Spinal cord (tissue), 10 donors: ENCODE measurements around the gene MYO7A. TPM values are rescaled to one million over a fixed set of nuclear protein-coding genes. Genes with fewer than 3 reads are reported as not detected.

Source experiments
- DNase-seq, 6 donors: peaks; one replicate each; pipeline versions ENCODE4 v3.0.0 to v3.0.0-alpha.2; 2013 to 2015; ENCODE audit warnings: low spot score in 6 of 6, low read depth in 4 of 6
- H3K27ac ChIP-seq: one replicate; pipeline ENCODE4 v1.5.1; 2013; ENCODE audit warnings: low read depth, low read length, control low read depth
- H3K27me3 ChIP-seq: one replicate; pipeline ENCODE4 v1.6.1; 2013; ENCODE audit warnings: low read length; ENCODE audit not compliant: control insufficient read depth, insufficient read depth
- H3K36me3 ChIP-seq: one replicate; pipeline ENCODE4 v1.6.1; 2013; ENCODE audit warnings: low read length; ENCODE audit not compliant: control insufficient read depth, insufficient read depth
- H3K4me1 ChIP-seq: one replicate; pipeline ENCODE4 v1.6.1; 2013; ENCODE audit warnings: low read length; ENCODE audit not compliant: control insufficient read depth, insufficient read depth
- H3K4me3 ChIP-seq: one replicate; pipeline ENCODE4 v1.5.1; 2013; ENCODE audit warnings: low read depth, low read length, control low read depth
- H3K9me3 ChIP-seq: one replicate; pipeline ENCODE4 v1.6.1; 2013; ENCODE audit warnings: low read length; ENCODE audit not compliant: control insufficient read depth, insufficient read depth
- WGBS: methylation state at CpG from one replicate; pipeline ENCODE4 v1.1.5; 2013; ENCODE audit warnings: missing lambda C conversion rate; ENCODE audit not compliant: insufficient coverage; 5-methylcytosine and 5-hydroxymethylcytosine counted together
- polyA plus RNA-seq, 2 donors: library from polyadenylated mRNA; unstranded; fragments of 120-200 nt; gene quantifications; one replicate each; pipeline ENCODE4 v1.2.1, GENCODE V29; 2013; ENCODE audit not compliant: insufficient read length in 2 of 2
- total RNA-seq, 2 donors: library from RNA; depleted of rRNA in 1 of 2; stranded (reverse); fragments of 120-200 nt in 1 of 2; fragments of >200 nt in 1 of 2; gene quantifications; one replicate each; pipeline versions ENCODE4 v1.2.3 to v1.2.4, GENCODE V29; 2013 to 2014
- donor health status: healthy.

Gene MYO7A
- total and polyA plus RNA-seq, 4 donors: 3.0 to 6.0 (median 4.2) TPM

GRCh38 chr11:77156396-77157195, 28.6 kb downstream of the MYO7A start:
- WGBS: 91% methylated on average over 26 of the region's 26 CpGs
- Histone ChIP-seq H3K36me3 (peaks cover 3% of the 10 kb centered on the region), H3K27me3 (no peaks in the 10 kb centered on the region), H3K4me1 (peaks cover 35% of the 10 kb centered on the region), H3K27ac (no peak overlapping the region), H3K4me3 (no peak overlapping the region), H3K9me3 (no peaks in the 10 kb centered on the region)
- no peak for DNase-seq

GRCh38 chr11:77158041-77158695, 30.1 kb downstream of the MYO7A start:
- 90% methylated on average over 17 of the region's 19 CpGs for WGBS
- no peaks in the 10 kb centered on the region for H3K9me3 ChIP-seq
- no peak for DNase-seq
- H3K4me3 ChIP-seq: no peak overlapping the region
- peaks cover 28% of the 10 kb centered on the region for H3K4me1 ChIP-seq
- no peak overlapping the region for H3K27ac ChIP-seq
- H3K27me3 ChIP-seq: no peaks in the 10 kb centered on the region
- peaks cover 3% of the 10 kb centered on the region for H3K36me3 ChIP-seq

GRCh38 chr11:77159219-77159936, 31.3 kb downstream of the MYO7A start:
- no peaks in the 10 kb centered on the region for H3K27me3 ChIP-seq
- H3K27ac ChIP-seq: no peak overlapping the region
- H3K4me1 ChIP-seq: peaks cover 16% of the 10 kb centered on the region
- WGBS: 66% methylated on average over 2 of the region's 4 CpGs
- no peak for DNase-seq
- H3K9me3 ChIP-seq: no peaks in the 10 kb centered on the region
- no peak overlapping the region for H3K4me3 ChIP-seq
- H3K36me3 ChIP-seq: peaks cover 3% of the 10 kb centered on the region

GRCh38 chr11:77159937-77160495, 32.0 kb downstream of the MYO7A start:
- DNase-seq: no peak
- no peak overlapping the region for H3K4me3 ChIP-seq
- H3K27ac ChIP-seq: no peak overlapping the region
- peaks cover 12% of the 10 kb centered on the region for H3K4me1 ChIP-seq
- H3K9me3 ChIP-seq: no peaks in the 10 kb centered on the region
- H3K36me3 ChIP-seq: peaks cover 3% of the 10 kb centered on the region
- WGBS: 89% methylated on average over 19 of the region's 20 CpGs
- no peaks in the 10 kb centered on the region for H3K27me3 ChIP-seq

DNA sequence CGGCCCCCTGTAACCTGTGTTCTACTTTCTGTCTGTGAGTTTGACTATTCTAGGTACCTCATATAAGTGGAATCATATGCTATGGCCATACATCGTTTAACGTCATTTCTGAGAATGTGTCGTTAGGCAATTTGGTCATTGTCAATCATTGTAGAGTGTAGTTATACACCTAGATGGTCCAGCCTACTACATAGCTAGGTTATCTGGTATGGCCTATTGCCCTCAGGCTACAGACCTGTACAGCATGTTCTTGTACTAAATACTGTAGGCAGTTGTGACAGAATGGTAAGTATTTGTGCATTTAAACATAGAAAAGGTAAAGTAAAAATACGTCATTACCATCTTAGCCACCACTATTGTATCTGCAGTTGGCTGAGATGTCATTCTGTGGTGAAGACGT, 35.2 kb downstream of the MYO7A start:
- Histone ChIP-seq H3K36me3 (no peaks in the 10 kb centered on the region), H3K27me3 (no peaks in the 10 kb centered on the region), H3K4me1 (peaks cover 4% of the 10 kb centered on the region), H3K27ac (no peak overlapping the region), H3K4me3 (no peak overlapping the region), H3K9me3 (no peaks in the 10 kb centered on the region)
- no peak for DNase-seq
- WGBS: no CpG with 5 or more reads among the region's 6 CpGs

DNA sequence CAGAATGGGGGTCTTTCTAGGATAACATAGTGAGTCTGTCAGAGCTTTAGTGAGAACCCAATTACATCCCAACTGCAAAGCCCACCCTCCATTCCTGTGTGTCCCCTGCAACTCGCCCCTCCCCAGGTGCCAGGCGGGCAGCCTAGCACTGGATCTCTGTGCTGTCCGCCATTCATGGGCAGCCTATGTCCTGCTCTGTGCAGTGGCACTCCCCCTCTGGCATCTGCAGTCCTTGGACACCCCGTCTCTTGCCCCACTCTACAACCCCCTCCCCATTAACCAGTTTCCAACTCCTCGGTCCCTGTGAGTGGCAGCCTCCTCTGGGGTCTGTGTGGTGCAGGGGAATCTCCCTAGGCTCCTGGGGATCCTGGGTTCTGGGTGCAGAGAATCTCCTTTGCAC, 37.0 kb downstream of the MYO7A start:
- no peaks in the 10 kb centered on the region for H3K9me3 ChIP-seq
- 89% methylated on average over 5 of the region's 5 CpGs for WGBS
- DNase-seq: no peak
- H3K27ac ChIP-seq: no peak overlapping the region
- peaks cover 4% of the 10 kb centered on the region for H3K4me1 ChIP-seq
- no peaks in the 10 kb centered on the region for H3K27me3 ChIP-seq
- H3K36me3 ChIP-seq: no peaks in the 10 kb centered on the region
- H3K4me3 ChIP-seq: no peak overlapping the region

DNA sequence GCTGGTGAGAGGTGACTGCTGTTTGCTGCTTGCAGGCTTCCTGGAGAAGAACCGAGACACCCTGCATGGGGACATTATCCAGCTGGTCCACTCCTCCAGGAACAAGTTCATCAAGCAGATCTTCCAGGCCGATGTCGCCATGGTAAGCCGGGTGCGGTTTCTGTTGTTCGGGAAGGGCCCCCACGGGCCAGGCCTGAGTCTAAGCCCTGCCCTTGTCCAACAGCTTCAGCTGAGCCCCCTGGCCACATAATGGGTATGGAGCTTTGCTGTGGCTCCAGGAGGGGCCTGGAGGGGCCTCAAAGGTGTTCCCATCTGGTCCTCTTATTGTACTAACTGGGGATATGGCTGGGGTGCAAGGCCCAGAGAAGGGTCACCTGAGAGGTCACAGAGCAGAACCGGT, 38.0 kb downstream of the MYO7A start:
- Histone ChIP-seq H3K27ac (no peak overlapping the region), H3K4me1 (peaks cover 4% of the 10 kb centered on the region), H3K4me3 (no peak overlapping the region), H3K27me3 (no peaks in the 10 kb centered on the region), H3K9me3 (no peaks in the 10 kb centered on the region), H3K36me3 (no peaks in the 10 kb centered on the region)
- DNase-seq: no peak
- 94% methylated on average over 7 of the region's 8 CpGs for WGBS

GRCh38 chr11:77167111-77167626, 39.1 kb downstream of the MYO7A start:
- no peak overlapping the region for H3K27ac ChIP-seq
- WGBS: 90% methylated on average over 9 of the region's 9 CpGs
- DNase-seq: no peak
- no peaks in the 10 kb centered on the region for H3K27me3 ChIP-seq
- H3K36me3 ChIP-seq: no peaks in the 10 kb centered on the region
- no peak overlapping the region for H3K4me3 ChIP-seq
- H3K9me3 ChIP-seq: no peaks in the 10 kb centered on the region
- peaks cover 9% of the 10 kb centered on the region for H3K4me1 ChIP-seq

DNA sequence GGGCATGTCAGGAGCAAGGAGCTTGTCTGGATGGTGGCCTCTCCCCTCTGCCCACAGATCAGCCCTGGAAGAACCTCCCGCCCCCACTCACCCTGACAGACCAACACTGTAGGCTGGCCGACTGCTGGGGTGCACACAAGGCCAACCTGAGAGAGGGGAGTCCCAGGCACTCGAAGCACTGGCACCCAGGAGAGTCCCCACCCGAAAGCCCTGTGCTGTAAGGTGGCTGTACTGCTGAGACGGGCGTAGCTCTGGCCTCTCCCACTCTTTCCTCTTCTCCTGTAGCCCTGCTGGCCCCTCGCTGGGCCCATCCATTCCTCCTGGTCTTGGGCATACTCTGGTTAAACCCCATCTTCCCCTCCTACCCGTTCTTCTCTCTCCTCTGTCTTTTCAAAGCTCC, 39.7 kb downstream of the MYO7A start:
- Histone ChIP-seq H3K27ac (no peak overlapping the region), H3K4me1 (peaks cover 15% of the 10 kb centered on the region), H3K9me3 (no peaks in the 10 kb centered on the region), H3K27me3 (peaks cover 3% of the 10 kb centered on the region), H3K4me3 (no peak overlapping the region), H3K36me3 (peaks cover 3% of the 10 kb centered on the region)
- DNase-seq: no peak
- WGBS: 90% methylated on average over 8 of the region's 8 CpGs
